ENCODE results near the gene MX2. TPM values are rescaled to one million over a fixed set of nuclear protein-coding genes. Genes with fewer than 3 reads are reported as not detected.

Gene MX2
- total and polyA plus RNA-seq, 2 of the 8 experiments (the other 6 are each of a cell fraction or from before 2014, with no cell fraction given): 3.1 to 8.9 TPM

- TF ChIP-seq KDM1A (IDR thresholded peaks at IDR 0.05; ENCODE audit: borderline replicate concordance, low read length): no peak
- TF ChIP-seq HDAC6 (IDR thresholded peaks at IDR 0.05; ENCODE audit: low read depth, low read length): no peak
These were observed 83.6 kb downstream of the MX2 start (continued) for GRCh38 chr21:41445465-41445862.
